WTC11 (cell line): ENCODE results near the gene NT5C1A. TPM values are rescaled to one million over a fixed set of nuclear protein-coding genes. Genes with fewer than 3 reads are reported as not detected.

Experiments used
- ATAC-seq: fragments of 200-7000 bp; cut with Tn5 transposase; 2 replicates; pipeline ENCODE4 v1.10.0; 2021; ENCODE audit warnings: mild to moderate bottlenecking, moderate library complexity
- CTCF ChIA-PET: fragments of 300-600 bp; sonication (Branson Sonifier 250); formaldehyde crosslinking; loops from one replicate; lab custom pipeline; 2021; ENCODE audit warnings: antibody characterized with exemption; lab: Charles Lee
- POLR2A ChIA-PET: fragments of 350-600 bp; sonication (Branson Sonifier 250); formaldehyde crosslinking; loops from one replicate; lab custom pipeline; 2021; ENCODE audit warnings: antibody characterized with exemption; lab: Charles Lee
- DNase-seq: peaks from one replicate; pipeline ENCODE4 v3.0.0; 2021; ENCODE audit warnings: low spot score
- H3K27ac Mint-ChIP-seq: 2 replicates; pipeline ENCODE4 v1.8.0; 2021; ENCODE audit warnings: mixed read lengths
- H3K27me3 Mint-ChIP-seq: 2 replicates; pipeline ENCODE4 v1.8.0; 2021; ENCODE audit warnings: low read depth, mild to moderate bottlenecking, moderate library complexity, mixed read lengths
- H3K36me3 Mint-ChIP-seq: 2 replicates; pipeline ENCODE4 v1.8.0; 2021; ENCODE audit warnings: mixed read lengths
- H3K4me1 Mint-ChIP-seq: 2 replicates; pipeline ENCODE4 v1.8.0; 2022; ENCODE audit warnings: mixed read lengths
- H3K4me3 Mint-ChIP-seq: 2 replicates; pipeline ENCODE4 v1.8.0; 2021; ENCODE audit warnings: mild to moderate bottlenecking, moderate library complexity, mixed read lengths
- H3K9me3 Mint-ChIP-seq: 2 replicates; pipeline ENCODE4 v1.8.0; 2021; ENCODE audit warnings: mixed read lengths
- CREB1 ChIP-seq: sonication (generic); formaldehyde crosslinking; IDR thresholded peaks from 2 replicates; pipeline ENCODE4 v1.8.0; 2023; ENCODE audit warnings: mild to moderate bottlenecking, missing genetic modification reagents
- ELF4 ChIP-seq: sonication (generic); formaldehyde crosslinking; IDR thresholded peaks from 2 replicates; pipeline ENCODE4 v1.8.1; 2022; ENCODE audit warnings: low read depth, mild to moderate bottlenecking, moderate library complexity, missing genetic modification reagents
- ERG ChIP-seq: fragments of 250-450 bp; sonication (Bioruptor Pico); IDR thresholded peaks from 2 replicates; pipeline ENCODE4 v1.8.0; 2021; ENCODE audit warnings: mild to moderate bottlenecking
- ETV6 ChIP-seq: sonication (generic); formaldehyde crosslinking; IDR thresholded peaks from 2 replicates; pipeline ENCODE4 v1.8.1; 2022; ENCODE audit warnings: mild to moderate bottlenecking, missing genetic modification reagents
- FOXP1 ChIP-seq: sonication (generic); formaldehyde crosslinking; IDR thresholded peaks from 2 replicates; pipeline ENCODE4 v1.8.0; 2022; ENCODE audit warnings: missing genetic modification reagents, mild to moderate bottlenecking, moderate library complexity, borderline replicate concordance
- GABPB1 ChIP-seq: sonication (generic); formaldehyde crosslinking; IDR thresholded peaks from 2 replicates; pipeline ENCODE4 v1.8.1; 2023; ENCODE audit warnings: mild to moderate bottlenecking, missing genetic modification reagents
- MAX ChIP-seq: sonication (generic); formaldehyde crosslinking; IDR thresholded peaks from 2 replicates; pipeline ENCODE4 v1.8.0; 2022; ENCODE audit warnings: mild to moderate bottlenecking, missing genetic modification reagents
- NFE2L1 ChIP-seq: sonication (generic); formaldehyde crosslinking; IDR thresholded peaks from 2 replicates; pipeline ENCODE4 v1.8.1; 2023; ENCODE audit warnings: missing genetic modification reagents
- NR1H2 ChIP-seq: sonication (generic); formaldehyde crosslinking; IDR thresholded peaks from 2 replicates; pipeline ENCODE4 v1.9.0; 2021; ENCODE audit warnings: mild to moderate bottlenecking, moderate library complexity, missing genetic modification reagents
- NR3C1 ChIP-seq: sonication (generic); formaldehyde crosslinking; conservative IDR thresholded peaks from 2 replicates; pipeline ENCODE4 v1.8.1; 2023; ENCODE audit warnings: low read depth, mild to moderate bottlenecking, missing genetic modification reagents
- RORB ChIP-seq: fragments of 250-450 bp; sonication (Bioruptor Pico); IDR thresholded peaks from 2 replicates; pipeline ENCODE4 v1.9.0; 2021; ENCODE audit warnings: mild to moderate bottlenecking
- SMAD3 ChIP-seq: sonication (generic); formaldehyde crosslinking; IDR thresholded peaks from 2 replicates; pipeline ENCODE4 v1.8.0; 2022; ENCODE audit warnings: missing genetic modification reagents, mild to moderate bottlenecking, borderline replicate concordance
- SOX15 ChIP-seq: fragments of 250-450 bp; sonication (Bioruptor Pico); IDR thresholded peaks from 2 replicates; pipeline ENCODE4 v1.9.0; 2021; ENCODE audit warnings: mild to moderate bottlenecking
- TP53 ChIP-seq: sonication (generic); formaldehyde crosslinking; IDR thresholded peaks from 2 replicates; pipeline ENCODE4 v1.8.1; 2023; ENCODE audit warnings: mild to moderate bottlenecking, missing genetic modification reagents
- ZNF232 ChIP-seq: sonication (generic); formaldehyde crosslinking; IDR thresholded peaks from 2 replicates; pipeline ENCODE4 v1.8.0; 2022; ENCODE audit warnings: mild to moderate bottlenecking, missing genetic modification reagents
- ZNF317 ChIP-seq: sonication (generic); formaldehyde crosslinking; IDR thresholded peaks from 2 replicates; pipeline ENCODE4 v1.8.1; 2023; ENCODE audit warnings: low read depth, mild to moderate bottlenecking, moderate library complexity, missing genetic modification reagents, borderline replicate concordance
- ZNF671 ChIP-seq: fragments of 250-450 bp; sonication (Bioruptor Pico); IDR thresholded peaks from 2 replicates; pipeline ENCODE4 v1.8.0; 2021; ENCODE audit warnings: mild to moderate bottlenecking
- total RNA-seq: library from RNA; stranded (reverse); gene quantifications from 3 replicates; pipeline ENCODE4 v1.2.3, GENCODE V29; 2021
- TF ChIP-seq, protein P1 (sequence below): sonication (generic); formaldehyde crosslinking; IDR thresholded peaks from 2 replicates; pipeline ENCODE4 v1.8.1; 2023; ENCODE audit warnings: mild to moderate bottlenecking, missing genetic modification reagents
- TF ChIP-seq, protein P2 (sequence below): sonication (generic); formaldehyde crosslinking; IDR thresholded peaks from 2 replicates; pipeline ENCODE4 v1.8.0; 2022; ENCODE audit warnings: mild to moderate bottlenecking, missing genetic modification reagents
- TF ChIP-seq, protein P3 (sequence below): sonication (generic); formaldehyde crosslinking; IDR thresholded peaks from 2 replicates; pipeline ENCODE4 v1.8.1; 2023; ENCODE audit warnings: mild to moderate bottlenecking, missing genetic modification reagents, borderline replicate concordance

Gene NT5C1A
- total RNA-seq, 1 experiment from 2014 or later: not detected

- H3K4me3 Mint-ChIP-seq: no peak overlapping the region
- no peaks in the 10 kb centered on the region for H3K9me3 Mint-ChIP-seq
- no peaks in the 10 kb centered on the region for H3K4me1 Mint-ChIP-seq
- ATAC-seq: no peak
- TF ChIP-seq NR1H2 (CRISPR knock-in tag) (no peak), TP53 (CRISPR knock-in tag) (no peak), ETV6 (CRISPR knock-in tag) (no peak), NR3C1 (no peak), CREB1 (CRISPR knock-in tag) (no peak), RORB (no peak), ZNF232 (CRISPR knock-in tag) (no peak), ZNF317 (CRISPR knock-in tag) (no peak), GABPB1 (CRISPR knock-in tag) (no peak), ZNF671 (no peak), ELF4 (no peak), NFE2L1 (CRISPR knock-in tag) (no peak), FOXP1 (CRISPR knock-in tag) (no peak), SMAD3 (CRISPR knock-in tag) (no peak), ERG (CRISPR knock-in tag) (no peak)
- TF ChIP-seq, protein P1, sequence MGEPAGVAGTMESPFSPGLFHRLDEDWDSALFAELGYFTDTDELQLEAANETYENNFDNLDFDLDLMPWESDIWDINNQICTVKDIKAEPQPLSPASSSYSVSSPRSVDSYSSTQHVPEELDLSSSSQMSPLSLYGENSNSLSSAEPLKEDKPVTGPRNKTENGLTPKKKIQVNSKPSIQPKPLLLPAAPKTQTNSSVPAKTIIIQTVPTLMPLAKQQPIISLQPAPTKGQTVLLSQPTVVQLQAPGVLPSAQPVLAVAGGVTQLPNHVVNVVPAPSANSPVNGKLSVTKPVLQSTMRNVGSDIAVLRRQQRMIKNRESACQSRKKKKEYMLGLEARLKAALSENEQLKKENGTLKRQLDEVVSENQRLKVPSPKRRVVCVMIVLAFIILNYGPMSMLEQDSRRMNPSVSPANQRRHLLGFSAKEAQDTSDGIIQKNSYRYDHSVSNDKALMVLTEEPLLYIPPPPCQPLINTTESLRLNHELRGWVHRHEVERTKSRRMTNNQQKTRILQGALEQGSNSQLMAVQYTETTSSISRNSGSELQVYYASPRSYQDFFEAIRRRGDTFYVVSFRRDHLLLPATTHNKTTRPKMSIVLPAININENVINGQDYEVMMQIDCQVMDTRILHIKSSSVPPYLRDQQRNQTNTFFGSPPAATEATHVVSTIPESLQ (CRISPR knock-in tag): no peak
- TF ChIP-seq, protein P2, sequence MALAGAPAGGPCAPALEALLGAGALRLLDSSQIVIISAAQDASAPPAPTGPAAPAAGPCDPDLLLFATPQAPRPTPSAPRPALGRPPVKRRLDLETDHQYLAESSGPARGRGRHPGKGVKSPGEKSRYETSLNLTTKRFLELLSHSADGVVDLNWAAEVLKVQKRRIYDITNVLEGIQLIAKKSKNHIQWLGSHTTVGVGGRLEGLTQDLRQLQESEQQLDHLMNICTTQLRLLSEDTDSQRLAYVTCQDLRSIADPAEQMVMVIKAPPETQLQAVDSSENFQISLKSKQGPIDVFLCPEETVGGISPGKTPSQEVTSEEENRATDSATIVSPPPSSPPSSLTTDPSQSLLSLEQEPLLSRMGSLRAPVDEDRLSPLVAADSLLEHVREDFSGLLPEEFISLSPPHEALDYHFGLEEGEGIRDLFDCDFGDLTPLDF (CRISPR knock-in tag): no peak
- TF ChIP-seq, protein P3, sequence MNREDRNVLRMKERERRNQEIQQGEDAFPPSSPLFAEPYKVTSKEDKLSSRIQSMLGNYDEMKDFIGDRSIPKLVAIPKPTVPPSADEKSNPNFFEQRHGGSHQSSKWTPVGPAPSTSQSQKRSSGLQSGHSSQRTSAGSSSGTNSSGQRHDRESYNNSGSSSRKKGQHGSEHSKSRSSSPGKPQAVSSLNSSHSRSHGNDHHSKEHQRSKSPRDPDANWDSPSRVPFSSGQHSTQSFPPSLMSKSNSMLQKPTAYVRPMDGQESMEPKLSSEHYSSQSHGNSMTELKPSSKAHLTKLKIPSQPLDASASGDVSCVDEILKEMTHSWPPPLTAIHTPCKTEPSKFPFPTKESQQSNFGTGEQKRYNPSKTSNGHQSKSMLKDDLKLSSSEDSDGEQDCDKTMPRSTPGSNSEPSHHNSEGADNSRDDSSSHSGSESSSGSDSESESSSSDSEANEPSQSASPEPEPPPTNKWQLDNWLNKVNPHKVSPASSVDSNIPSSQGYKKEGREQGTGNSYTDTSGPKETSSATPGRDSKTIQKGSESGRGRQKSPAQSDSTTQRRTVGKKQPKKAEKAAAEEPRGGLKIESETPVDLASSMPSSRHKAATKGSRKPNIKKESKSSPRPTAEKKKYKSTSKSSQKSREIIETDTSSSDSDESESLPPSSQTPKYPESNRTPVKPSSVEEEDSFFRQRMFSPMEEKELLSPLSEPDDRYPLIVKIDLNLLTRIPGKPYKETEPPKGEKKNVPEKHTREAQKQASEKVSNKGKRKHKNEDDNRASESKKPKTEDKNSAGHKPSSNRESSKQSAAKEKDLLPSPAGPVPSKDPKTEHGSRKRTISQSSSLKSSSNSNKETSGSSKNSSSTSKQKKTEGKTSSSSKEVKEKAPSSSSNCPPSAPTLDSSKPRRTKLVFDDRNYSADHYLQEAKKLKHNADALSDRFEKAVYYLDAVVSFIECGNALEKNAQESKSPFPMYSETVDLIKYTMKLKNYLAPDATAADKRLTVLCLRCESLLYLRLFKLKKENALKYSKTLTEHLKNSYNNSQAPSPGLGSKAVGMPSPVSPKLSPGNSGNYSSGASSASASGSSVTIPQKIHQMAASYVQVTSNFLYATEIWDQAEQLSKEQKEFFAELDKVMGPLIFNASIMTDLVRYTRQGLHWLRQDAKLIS: no peak
- TF ChIP-seq, all 79 proteins: peak for 0
- Mint-ChIP-seq H3K27ac (no peak overlapping the region), H3K36me3 (no peaks in the 10 kb centered on the region), H3K27me3 (peaks cover 99% of the 10 kb centered on the region)
- no peak for DNase-seq
- ChIA-PET CTCF (interaction anchor here (2.9 kb wide), 1 partner anchor 19 kb away, joined by 11 read pairs; no protein-coding TSS in a partner anchor), POLR2A (no interaction called here)
These were observed 5.1 kb upstream of the NT5C1A start for GRCh38 chr1:39676948-39677548.

- no peaks in the 10 kb centered on the region for H3K36me3 Mint-ChIP-seq
- no peaks in the 10 kb centered on the region for H3K9me3 Mint-ChIP-seq
- H3K27me3 Mint-ChIP-seq: peaks cover 99% of the 10 kb centered on the region
- ChIA-PET CTCF (interaction anchor here (0.7 to 6.1 kb wide), 3 partner anchors 16 to 21 kb away, joined by 3 to 58 read pairs (median 10); partner anchors contain the start of gene HPCAL4), POLR2A (interaction anchor here (0.6 kb wide), 1 partner anchor 84 kb away, joined by 3 read pairs; no protein-coding TSS in a partner anchor)
- ATAC-seq (no peak), DNase-seq (no peak)
- H3K27ac Mint-ChIP-seq: no peak overlapping the region
- H3K4me1 Mint-ChIP-seq: no peaks in the 10 kb centered on the region
- H3K4me3 Mint-ChIP-seq: no peak overlapping the region
- TF ChIP-seq MAX (no peak), SOX15 (CRISPR knock-in tag) (no peak)
These were observed 3.3 kb upstream of the NT5C1A start for GRCh38 chr1:39675220-39675619.
